GM12891 (cell line): ENCODE measurements around the gene ZNF396.

Experiments
- PAX5 ChIP-seq: IDR thresholded peaks from 2 replicates; pipeline ENCODE4 v1.6.1; 2011; ENCODE audit warnings: low read length, moderate library complexity, mild to moderate bottlenecking; ENCODE audit not compliant: insufficient read depth, severe bottlenecking
- POLR2A ChIP-seq: IDR thresholded peaks from 2 replicates; pipeline ENCODE4 v1.6.1; 2011; ENCODE audit warnings: low read depth, low read length, control low read depth
- POLR2AphosphoS5 ChIP-seq: IDR thresholded peaks from 2 replicates; pipeline ENCODE4 v1.6.1; 2011; ENCODE audit warnings: low read depth, low read length, control low read depth
- POU2F2 ChIP-seq: IDR thresholded peaks from 2 replicates; pipeline ENCODE4 v1.6.1; 2011; ENCODE audit warnings: low read depth, mild to moderate bottlenecking, control low read depth, low read length, moderate library complexity
- TAF1 ChIP-seq: IDR thresholded peaks from 2 replicates; pipeline ENCODE4 v1.6.1; 2011; ENCODE audit warnings: low read depth, low read length, control low read depth

DNA sequence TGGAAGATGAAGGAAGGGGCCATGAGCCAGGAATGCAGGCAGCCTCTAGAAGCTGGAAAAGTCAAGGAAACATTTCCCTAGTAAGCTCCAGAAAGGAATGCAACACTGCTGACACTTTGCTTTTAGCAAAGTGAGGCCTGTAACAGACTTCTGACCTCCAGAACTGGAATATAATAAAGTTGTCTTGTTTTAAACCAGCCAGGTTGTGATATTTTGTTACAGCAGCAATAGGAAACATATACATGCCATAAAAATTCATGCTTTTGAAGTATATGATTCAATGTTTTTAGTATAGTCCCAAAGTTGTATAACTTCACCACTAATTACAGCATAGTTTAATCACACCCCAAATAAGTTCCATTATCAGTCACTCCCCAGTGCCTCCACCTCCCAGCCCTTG lies 15.2 kb upstream of the ZNF396 start:
- TF ChIP-seq POLR2A (no peak), POLR2AphosphoS5 (no peak), TAF1 (no peak), PAX5 (no peak), POU2F2 (no peak)
